HCT116 (cell line): ENCODE results near the gene RFC4.

ENCODE experiments used
- CEBPB ChIP-seq: IDR thresholded peaks from 2 replicates; pipeline ENCODE4 v1.6.1; 2012; ENCODE audit warnings: low read depth
- EGR1 ChIP-seq: IDR thresholded peaks from 2 replicates; pipeline ENCODE4 v1.6.1; 2012; ENCODE audit warnings: low read depth
- EZH2 ChIP-seq: fragments of 200-600 bp; sonication (generic); IDR thresholded peaks from 2 replicates; pipeline ENCODE4 v1.6.1; 2017; ENCODE audit warnings: antibody characterized with exemption, mixed run types
- EZH2phosphoT487 ChIP-seq: fragments of 200-600 bp; IDR thresholded peaks from 2 replicates; pipeline ENCODE4 v1.6.1; 2018; ENCODE audit warnings: antibody characterized with exemption, borderline replicate concordance
- POLR2A ChIP-seq: IDR thresholded peaks from 2 replicates; pipeline ENCODE4 v1.7.0; 2011; ENCODE audit warnings: borderline replicate concordance; ENCODE audit not compliant: insufficient read depth, insufficient read length; ENCODE audit errors: extremely low read depth
- SP1 ChIP-seq: IDR thresholded peaks from 2 replicates; pipeline ENCODE4 v1.6.1; 2012; ENCODE audit warnings: low read depth
- YY1 ChIP-seq: IDR thresholded peaks from 2 replicates; pipeline ENCODE4 v1.6.1; 2011; ENCODE audit warnings: low read length, low read depth, moderate library complexity, mild to moderate bottlenecking; ENCODE audit not compliant: insufficient replicate concordance; ENCODE audit errors: extremely low read depth
- ZNF274 ChIP-seq: fragments of 200-500 bp; sonication (Bioruptor generic); IDR thresholded peaks from 2 replicates; pipeline ENCODE4 v1.6.1; 2014; ENCODE audit warnings: mild to moderate bottlenecking, low read depth, low read length, inconsistent platforms
- TF ChIP-seq, protein P1 (sequence below), 3 experiments: fragments of 200-600 bp in 1 of 3; sonication (generic) in 1 of 3; IDR thresholded peaks in 2 of 3; conservative IDR thresholded peaks in 1 of 3; 2 replicates each; pipeline ENCODE4 v1.5.1; 2012 to 2017; ENCODE audit warnings: low read depth in 2 of 3, low read length in 2 of 3, antibody characterized with exemption in 1 of 3, borderline replicate concordance in 1 of 3, control low read depth in 1 of 3, mild to moderate bottlenecking in 1 of 3, mixed read lengths in 1 of 3, mixed run types in 1 of 3, moderate library complexity in 1 of 3; ENCODE audit not compliant: insufficient read depth in 1 of 3
- TF ChIP-seq, protein P2 (sequence below): IDR thresholded peaks from 2 replicates; pipeline ENCODE4 v1.6.1; 2012
- TF ChIP-seq, protein P3 (sequence below): IDR thresholded peaks from 2 replicates; pipeline ENCODE4 v1.6.1; 2012

DNA sequence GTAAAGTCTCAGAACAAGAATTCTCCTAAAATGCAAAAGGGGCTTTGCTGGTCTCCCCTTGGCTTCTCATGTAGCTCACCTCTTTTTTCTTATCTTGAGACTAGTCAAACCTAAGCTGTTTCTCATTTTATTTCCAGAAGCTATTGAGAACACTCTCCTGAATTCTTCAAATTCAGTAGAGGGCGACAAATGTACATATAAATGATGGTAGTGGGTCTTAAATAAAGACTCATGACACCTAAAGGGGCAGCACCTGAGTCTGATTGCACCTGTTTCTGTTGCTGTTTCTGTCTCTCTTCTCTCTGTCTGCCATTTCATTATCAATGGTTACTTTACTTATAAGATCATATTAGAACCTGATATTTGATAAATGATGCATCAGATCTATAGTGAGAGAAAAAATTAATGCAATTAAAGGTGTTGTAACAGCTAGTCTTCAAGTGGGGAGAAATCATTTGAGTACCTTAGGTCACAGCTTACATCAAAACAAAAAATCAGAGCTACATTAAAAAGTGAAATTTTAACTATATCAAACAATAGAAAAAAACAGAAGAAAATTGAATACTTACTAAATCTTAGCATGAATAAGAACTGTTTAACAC, 43.2 kb upstream of the RFC4 start:
- TF ChIP-seq, protein P1, sequence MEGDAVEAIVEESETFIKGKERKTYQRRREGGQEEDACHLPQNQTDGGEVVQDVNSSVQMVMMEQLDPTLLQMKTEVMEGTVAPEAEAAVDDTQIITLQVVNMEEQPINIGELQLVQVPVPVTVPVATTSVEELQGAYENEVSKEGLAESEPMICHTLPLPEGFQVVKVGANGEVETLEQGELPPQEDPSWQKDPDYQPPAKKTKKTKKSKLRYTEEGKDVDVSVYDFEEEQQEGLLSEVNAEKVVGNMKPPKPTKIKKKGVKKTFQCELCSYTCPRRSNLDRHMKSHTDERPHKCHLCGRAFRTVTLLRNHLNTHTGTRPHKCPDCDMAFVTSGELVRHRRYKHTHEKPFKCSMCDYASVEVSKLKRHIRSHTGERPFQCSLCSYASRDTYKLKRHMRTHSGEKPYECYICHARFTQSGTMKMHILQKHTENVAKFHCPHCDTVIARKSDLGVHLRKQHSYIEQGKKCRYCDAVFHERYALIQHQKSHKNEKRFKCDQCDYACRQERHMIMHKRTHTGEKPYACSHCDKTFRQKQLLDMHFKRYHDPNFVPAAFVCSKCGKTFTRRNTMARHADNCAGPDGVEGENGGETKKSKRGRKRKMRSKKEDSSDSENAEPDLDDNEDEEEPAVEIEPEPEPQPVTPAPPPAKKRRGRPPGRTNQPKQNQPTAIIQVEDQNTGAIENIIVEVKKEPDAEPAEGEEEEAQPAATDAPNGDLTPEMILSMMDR (IDR thresholded peaks at IDR 0.05 in 2 of 3, conservative IDR thresholded peaks at IDR 0.05 in 1 of 3; ENCODE audit: borderline replicate concordance in 1 of 3, insufficient read depth in 1 of 3, low read depth in 2 of 3, low read length in 2 of 3) = peak; percentile 29 to 91 (median 59); a peak in 5 of 6 replicates
- TF ChIP-seq SP1 (no peak), POLR2A (no peak), CEBPB (no peak), YY1 (no peak), ZNF274 (no peak), EZH2phosphoT487 (no peak), EZH2 (no peak), EGR1 (no peak)
- TF ChIP-seq, protein P2, sequence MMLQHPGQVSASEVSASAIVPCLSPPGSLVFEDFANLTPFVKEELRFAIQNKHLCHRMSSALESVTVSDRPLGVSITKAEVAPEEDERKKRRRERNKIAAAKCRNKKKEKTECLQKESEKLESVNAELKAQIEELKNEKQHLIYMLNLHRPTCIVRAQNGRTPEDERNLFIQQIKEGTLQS = no peak
- TF ChIP-seq, protein P3, sequence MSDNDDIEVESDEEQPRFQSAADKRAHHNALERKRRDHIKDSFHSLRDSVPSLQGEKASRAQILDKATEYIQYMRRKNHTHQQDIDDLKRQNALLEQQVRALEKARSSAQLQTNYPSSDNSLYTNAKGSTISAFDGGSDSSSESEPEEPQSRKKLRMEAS = no peak
